Vagina (tissue), 2 donors: ENCODE results near the gene ATP13A2. TPM values are rescaled to one million over a fixed set of nuclear protein-coding genes. Genes with fewer than 3 reads are reported as not detected.

Experiments
- DNase-seq, 2 donors: peaks; one replicate each; pipeline ENCODE4 v3.0.0-alpha.2; 2017; ENCODE audit errors: extremely low spot score in 2 of 2
- H3K27ac ChIP-seq: fragments of 200-600 bp; sonication (generic); one replicate; pipeline ENCODE4 v1.5.1; 2019
- H3K27me3 ChIP-seq: fragments of 200-600 bp; sonication (generic); one replicate; pipeline ENCODE4 v1.5.1; 2019
- H3K36me3 ChIP-seq, 2 donors: fragments of 200-600 bp; sonication (generic); one replicate each; pipeline ENCODE4 v1.5.1; 2017 to 2019
- H3K4me1 ChIP-seq: fragments of 200-600 bp; sonication (generic); one replicate; pipeline ENCODE4 v1.5.1; 2019
- H3K4me3 ChIP-seq, 2 donors: fragments of 200-600 bp; sonication (generic); 1 replicate in 1 of 2; 2 replicates in 1 of 2; pipeline ENCODE4 v1.5.1; 2016 to 2019
- H3K9me3 ChIP-seq: fragments of 200-600 bp; sonication (generic); one replicate; pipeline ENCODE4 v1.5.1; 2019
- POLR2A ChIP-seq, 2 donors: fragments of 450-650 bp; IDR thresholded peaks; one replicate each; pipeline ENCODE4 v1.6.1; 2017; ENCODE audit warnings: antibody characterized with exemption in 2 of 2, mild to moderate bottlenecking in 2 of 2, moderate library complexity in 2 of 2
- POLR2AphosphoS5 ChIP-seq, 2 donors: sonication (generic); formaldehyde crosslinking; IDR thresholded peaks; one replicate each; pipeline ENCODE4 v1.9.0; 2017; ENCODE audit warnings: antibody characterized with exemption in 2 of 2, mild to moderate bottlenecking in 2 of 2, low read depth in 1 of 2; ENCODE audit not compliant: insufficient read depth in 1 of 2
- intact Hi-C: fragments of 100-400 bp; cut with DNase I; formaldehyde crosslinking; loops from one replicate; pipeline ENCODE4 v1.15.1; 2023
- total RNA-seq: library from RNA; depleted of rRNA; stranded (reverse); fragments of >200 nt; gene quantifications from one replicate; pipeline ENCODE4 v1.2.3, GENCODE V29; 2016
- TF ChIP-seq, protein P1 (sequence below), 3 experiments: fragments of 450-650 bp in 2 of 3; fragments of 200-600 bp in 1 of 3; sonication (generic) in 1 of 3; IDR thresholded peaks; one replicate each; pipeline ENCODE4 v1.5.1; 2017 to 2019; ENCODE audit warnings: antibody characterized with exemption in 3 of 3, mild to moderate bottlenecking in 2 of 3, moderate library complexity in 2 of 3

Gene ATP13A2
- total RNA-seq, 1 donor from 2014 or later, result 31.7 TPM

DNA sequence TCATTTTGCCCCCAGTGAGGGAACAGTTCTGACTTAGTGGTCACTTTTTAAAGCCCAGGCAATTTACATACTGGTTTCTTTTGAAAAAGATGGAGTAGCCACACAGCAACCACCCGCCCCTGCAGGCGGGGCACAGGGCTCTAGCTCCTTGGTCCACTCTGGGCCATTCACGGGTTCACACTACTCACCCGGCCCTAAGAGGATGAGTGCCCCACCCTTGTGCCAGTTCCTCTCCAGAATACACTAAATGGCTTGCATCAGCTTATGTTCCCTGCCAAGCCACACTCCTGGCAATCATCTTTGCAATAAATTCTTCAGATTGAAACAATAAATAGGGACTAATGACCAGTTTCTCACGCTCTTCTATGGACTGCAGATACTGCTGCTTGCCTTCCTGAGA, 15.7 kb upstream of the ATP13A2 start:
- H3K36me3 ChIP-seq, result peaks cover 4 to 59% of the 10 kb centered on the region in 2 donors
- intact Hi-C loops, result no loop called here

DNA sequence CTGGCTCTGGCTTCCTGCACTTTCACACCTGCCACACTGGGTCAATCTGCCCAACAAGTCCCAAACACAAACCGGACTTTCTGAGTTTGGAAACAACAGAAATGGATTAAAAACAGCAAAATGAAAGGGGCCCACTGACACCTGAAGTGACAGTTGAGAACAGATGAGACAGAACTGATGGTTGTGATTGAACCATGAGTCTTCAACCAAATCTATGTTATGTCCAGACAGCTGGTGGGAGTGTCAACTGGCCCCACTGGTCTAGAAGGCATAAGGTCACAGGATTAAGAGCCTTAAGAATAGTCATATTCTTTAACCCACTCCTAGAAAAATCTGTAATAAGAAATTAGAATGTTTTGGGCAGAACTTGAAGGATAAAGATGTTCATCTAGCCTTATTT, 13.0 kb upstream of the ATP13A2 start:
- intact Hi-C loops, result no loop called here

More for the DNA sequence above, 15.7 kb upstream of the ATP13A2 start:
- no peak overlapping the region for H3K27ac ChIP-seq
- TF ChIP-seq POLR2A (IDR thresholded peaks at IDR 0.05) (no peak), POLR2AphosphoS5 (IDR thresholded peaks at IDR 0.05; ENCODE audit: insufficient read depth in 1 of 2, low read depth in 1 of 2) (no peak)
- TF ChIP-seq, protein P1, sequence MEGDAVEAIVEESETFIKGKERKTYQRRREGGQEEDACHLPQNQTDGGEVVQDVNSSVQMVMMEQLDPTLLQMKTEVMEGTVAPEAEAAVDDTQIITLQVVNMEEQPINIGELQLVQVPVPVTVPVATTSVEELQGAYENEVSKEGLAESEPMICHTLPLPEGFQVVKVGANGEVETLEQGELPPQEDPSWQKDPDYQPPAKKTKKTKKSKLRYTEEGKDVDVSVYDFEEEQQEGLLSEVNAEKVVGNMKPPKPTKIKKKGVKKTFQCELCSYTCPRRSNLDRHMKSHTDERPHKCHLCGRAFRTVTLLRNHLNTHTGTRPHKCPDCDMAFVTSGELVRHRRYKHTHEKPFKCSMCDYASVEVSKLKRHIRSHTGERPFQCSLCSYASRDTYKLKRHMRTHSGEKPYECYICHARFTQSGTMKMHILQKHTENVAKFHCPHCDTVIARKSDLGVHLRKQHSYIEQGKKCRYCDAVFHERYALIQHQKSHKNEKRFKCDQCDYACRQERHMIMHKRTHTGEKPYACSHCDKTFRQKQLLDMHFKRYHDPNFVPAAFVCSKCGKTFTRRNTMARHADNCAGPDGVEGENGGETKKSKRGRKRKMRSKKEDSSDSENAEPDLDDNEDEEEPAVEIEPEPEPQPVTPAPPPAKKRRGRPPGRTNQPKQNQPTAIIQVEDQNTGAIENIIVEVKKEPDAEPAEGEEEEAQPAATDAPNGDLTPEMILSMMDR (IDR thresholded peaks at IDR 0.05), result no peak
- no peak overlapping the region for H3K4me3 ChIP-seq
- no peaks in the 10 kb centered on the region for H3K27me3 ChIP-seq
- no peaks in the 10 kb centered on the region for H3K9me3 ChIP-seq
- no peak for DNase-seq
- peaks cover 13% of the 10 kb centered on the region for H3K4me1 ChIP-seq

DNA sequence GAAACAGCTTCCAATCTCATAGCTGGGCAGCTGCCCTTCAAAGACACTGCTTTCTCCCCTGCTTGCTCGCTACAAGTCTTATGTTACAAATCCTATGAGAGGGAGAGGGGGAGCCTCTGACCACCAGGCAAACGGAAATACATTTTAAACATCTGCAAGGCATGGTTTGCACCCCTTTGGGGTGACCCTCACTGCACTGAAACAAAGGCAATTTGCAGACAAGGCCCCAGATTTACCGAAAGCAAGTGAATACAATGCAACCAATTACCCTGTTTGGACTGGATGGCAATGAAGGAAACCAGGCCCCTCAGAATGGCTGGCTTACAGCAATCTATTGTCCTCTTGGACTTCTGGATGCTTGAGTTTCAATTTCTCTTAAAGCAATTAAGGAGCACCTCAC, 11.8 kb upstream of the ATP13A2 start:
- Histone ChIP-seq H3K4me3 (no peak overlapping the region), H3K27me3 (no peaks in the 10 kb centered on the region), H3K9me3 (no peaks in the 10 kb centered on the region), H3K4me1 (peaks cover 13% of the 10 kb centered on the region), H3K36me3 (peaks cover 4 to 89% of the 10 kb centered on the region in 2 donors), H3K27ac (no peak overlapping the region)
- intact Hi-C loops, result no loop called here
- TF ChIP-seq, protein P1 (IDR thresholded peaks at IDR 0.05), result no peak
- no peak for TF ChIP-seq POLR2AphosphoS5 (IDR thresholded peaks at IDR 0.05; ENCODE audit: insufficient read depth in 1 of 2, low read depth in 1 of 2)
- DNase-seq, result no peak

More for the DNA sequence above, 13.0 kb upstream of the ATP13A2 start:
- no peaks in the 10 kb centered on the region for H3K9me3 ChIP-seq
- peaks cover 13% of the 10 kb centered on the region for H3K4me1 ChIP-seq
- H3K36me3 ChIP-seq, result peaks cover 4 to 82% of the 10 kb centered on the region in 2 donors
- TF ChIP-seq, protein P1 (IDR thresholded peaks at IDR 0.05), result no peak
- no peak for TF ChIP-seq POLR2A (IDR thresholded peaks at IDR 0.05)
- no peak for TF ChIP-seq POLR2AphosphoS5 (IDR thresholded peaks at IDR 0.05; ENCODE audit: insufficient read depth in 1 of 2, low read depth in 1 of 2)
- DNase-seq, result no peak
- no peak overlapping the region for H3K27ac ChIP-seq
- no peak overlapping the region for H3K4me3 ChIP-seq
- no peaks in the 10 kb centered on the region for H3K27me3 ChIP-seq

DNA sequence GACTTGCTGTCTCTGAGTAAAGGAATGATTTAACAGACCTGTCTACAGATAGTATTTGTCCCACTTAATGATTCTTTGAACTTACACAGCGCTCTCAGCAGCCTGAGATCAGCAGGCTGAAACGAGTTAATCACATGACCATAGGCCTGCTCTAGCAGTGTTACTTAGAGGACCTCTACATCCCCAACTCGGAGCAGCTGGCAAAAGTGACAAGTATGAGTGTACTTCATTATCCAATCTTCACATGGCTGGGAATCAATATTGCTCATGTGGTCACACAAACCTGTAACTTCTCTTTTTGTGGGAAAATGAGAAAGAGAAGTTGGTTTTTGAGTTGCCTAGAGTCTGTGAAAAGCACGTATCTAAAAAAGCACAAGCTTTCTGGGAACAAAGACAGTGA, 11.4 kb upstream of the ATP13A2 start:
- Histone ChIP-seq H3K27ac (no peak overlapping the region), H3K4me1 (peaks cover 9% of the 10 kb centered on the region), H3K9me3 (no peaks in the 10 kb centered on the region), H3K27me3 (no peaks in the 10 kb centered on the region), H3K4me3 (no peak overlapping the region), H3K36me3 (peaks cover 4 to 91% of the 10 kb centered on the region in 2 donors)
- TF ChIP-seq, protein P1 (IDR thresholded peaks at IDR 0.05), result no peak
- TF ChIP-seq POLR2AphosphoS5 (IDR thresholded peaks at IDR 0.05; ENCODE audit: insufficient read depth in 1 of 2, low read depth in 1 of 2), result no peak
- no peak for TF ChIP-seq POLR2A (IDR thresholded peaks at IDR 0.05)
- intact Hi-C loops, result no loop called here
- no peak for DNase-seq

DNA sequence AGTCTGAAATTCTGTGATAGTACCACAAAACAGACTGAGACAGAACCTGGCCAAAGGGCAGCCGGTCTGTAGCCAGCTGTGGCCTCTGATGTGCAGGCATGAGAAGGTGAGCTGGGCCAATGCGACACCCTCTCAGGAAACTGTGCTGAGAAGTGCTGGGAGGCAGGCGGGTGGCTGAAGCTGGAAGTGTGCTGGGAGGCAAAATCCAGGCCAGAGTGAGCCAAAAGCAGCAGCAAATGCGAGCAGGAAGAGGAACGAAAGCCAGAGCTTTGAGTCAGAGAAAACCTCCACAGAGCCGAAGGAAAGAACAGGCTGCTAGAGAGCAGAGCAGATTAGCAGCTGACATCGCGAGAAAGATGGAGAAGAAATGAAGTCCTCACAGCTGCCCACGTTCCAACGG, 10.2 kb upstream of the ATP13A2 start:
- TF ChIP-seq, protein P1 (IDR thresholded peaks at IDR 0.05), result no peak
- TF ChIP-seq POLR2A (IDR thresholded peaks at IDR 0.05), result no peak
- TF ChIP-seq POLR2AphosphoS5 (IDR thresholded peaks at IDR 0.05; ENCODE audit: insufficient read depth in 1 of 2, low read depth in 1 of 2), result no peak
- Histone ChIP-seq H3K9me3 (no peaks in the 10 kb centered on the region), H3K4me1 (no peaks in the 10 kb centered on the region), H3K27me3 (no peaks in the 10 kb centered on the region), H3K27ac (no peak overlapping the region), H3K4me3 (no peak overlapping the region), H3K36me3 (peaks cover 4 to 86% of the 10 kb centered on the region in 2 donors)
- intact Hi-C loops, result no loop called here
- DNase-seq, result no peak
